HEK293 (cell line): ENCODE results near the gene SOX12.

Experiments used
- CTCF ChIP-seq: fragments of 450-650 bp; formaldehyde crosslinking; IDR thresholded peaks from 2 replicates; pipeline ENCODE4 v1.5.1; 2016; ENCODE audit warnings: missing biosample characterization, missing genetic modification characterization
- EGR2 ChIP-seq: fragments of 450-650 bp; formaldehyde crosslinking; IDR thresholded peaks from 2 replicates; pipeline ENCODE4 v1.5.1; 2016; ENCODE audit warnings: low read depth, missing biosample characterization, missing genetic modification characterization
- HOXA7 ChIP-seq: sonication (generic); formaldehyde crosslinking; IDR thresholded peaks from 2 replicates; pipeline ENCODE4 v1.8.1; 2022; ENCODE audit warnings: missing genetic modification reagents, borderline replicate concordance
- SP2 ChIP-seq: fragments of 450-650 bp; formaldehyde crosslinking; IDR thresholded peaks from 2 replicates; pipeline ENCODE4 v1.5.1; 2016; ENCODE audit warnings: missing biosample characterization, missing genetic modification characterization
- YY1 ChIP-seq: fragments of 450-650 bp; formaldehyde crosslinking; IDR thresholded peaks from 2 replicates; pipeline ENCODE4 v1.5.1; 2018; ENCODE audit warnings: missing biosample characterization, missing genetic modification characterization
- ZNF239 ChIP-seq: fragments of 450-650 bp; formaldehyde crosslinking; IDR thresholded peaks from 2 replicates; pipeline ENCODE4 v1.5.1; 2016; ENCODE audit warnings: missing biosample characterization, missing genetic modification characterization
- ZNF24 ChIP-seq: fragments of 450-650 bp; formaldehyde crosslinking; IDR thresholded peaks from 2 replicates; pipeline ENCODE4 v1.5.1; 2016; ENCODE audit warnings: missing biosample characterization, missing genetic modification characterization
- ZNF416 ChIP-seq: fragments of 450-650 bp; formaldehyde crosslinking; IDR thresholded peaks from 2 replicates; pipeline ENCODE4 v1.5.1; 2016; ENCODE audit warnings: missing biosample characterization, missing genetic modification characterization
- ZNF521 ChIP-seq: fragments of 450-650 bp; formaldehyde crosslinking; IDR thresholded peaks from 2 replicates; pipeline ENCODE4 v1.5.1; 2017; ENCODE audit warnings: missing biosample characterization, mild to moderate bottlenecking, missing genetic modification characterization
- ZNF792 ChIP-seq: fragments of 450-650 bp; formaldehyde crosslinking; IDR thresholded peaks from 2 replicates; pipeline ENCODE4 v1.5.1; 2016; ENCODE audit warnings: missing biosample characterization, missing genetic modification characterization
- ZNF830 ChIP-seq: fragments of 450-650 bp; IDR thresholded peaks from 2 replicates; pipeline ENCODE4 v1.5.0; 2018; ENCODE audit warnings: missing biosample characterization, missing genetic modification characterization, low read depth, mild to moderate bottlenecking, moderate library complexity

- TF ChIP-seq HOXA7 (CRISPR knock-in tag), result no peak
- no peak for TF ChIP-seq CTCF
- TF ChIP-seq YY1 (tag by site-specific recombination), result no peak
- TF ChIP-seq ZNF416 (tag by site-specific recombination), result no peak
- no peak for TF ChIP-seq ZNF24 (tag by site-specific recombination)
- no peak for TF ChIP-seq ZNF792 (tag by site-specific recombination)
- no peak for TF ChIP-seq ZNF239 (tag by site-specific recombination)
- TF ChIP-seq ZNF521 (tag by site-specific recombination), result no peak
- TF ChIP-seq ZNF830 (tag by site-specific recombination), result no peak
- no peak for TF ChIP-seq SP2 (tag by site-specific recombination)
- TF ChIP-seq EGR2, result no peak
Measured at GRCh38 chr20:298776-299391, 26.5 kb upstream of the SOX12 start.
